HepG2 (cell line): Measurements from ENCODE around the gene SHISA5. TPM values are rescaled to one million over a fixed set of nuclear protein-coding genes. Genes with fewer than 3 reads are reported as not detected.

Source experiments
- AGO2 ChIP-seq: fragments of 200-400 bp; formaldehyde crosslinking; optimal IDR thresholded peaks from 2 replicates; pipeline ENCODE3; 2017; ENCODE audit warnings: mild to moderate bottlenecking, low read depth, low read length, moderate library complexity
- AKAP8 ChIP-seq: sonication (generic); formaldehyde crosslinking; IDR thresholded peaks from 2 replicates; pipeline ENCODE4 v1.5.1; 2020; ENCODE audit warnings: mild to moderate bottlenecking, missing genetic modification reagents
- ATRX ChIP-seq: sonication (generic); formaldehyde crosslinking; IDR thresholded peaks from 2 replicates; pipeline ENCODE4 v1.4.0; 2020; ENCODE audit warnings: missing genetic modification reagents, borderline replicate concordance
- FOXK1 ChIP-seq: sonication (generic); formaldehyde crosslinking; IDR thresholded peaks from 2 replicates; pipeline ENCODE4 v1.4.0; 2020; ENCODE audit warnings: low read depth, missing genetic modification reagents, borderline replicate concordance
- GATAD2A ChIP-seq: IDR thresholded peaks from 2 replicates; pipeline ENCODE4 v1.6.1; 2016
- HIVEP1 ChIP-seq: sonication (generic); formaldehyde crosslinking; IDR thresholded peaks from 2 replicates; pipeline ENCODE4 v1.4.0; 2020; ENCODE audit warnings: mild to moderate bottlenecking, missing genetic modification reagents
- KAT8 ChIP-seq: IDR thresholded peaks from 2 replicates; pipeline ENCODE4 v1.6.1; 2016; ENCODE audit warnings: missing genetic modification reagents, missing compliant biosample characterization
- NFYB ChIP-seq: sonication (generic); formaldehyde crosslinking; IDR thresholded peaks from 2 replicates; pipeline ENCODE4 v1.4.0; 2020; ENCODE audit warnings: missing genetic modification reagents
- POLR2AphosphoS5 ChIP-seq: IDR thresholded peaks from 2 replicates; pipeline ENCODE4 v1.6.1; 2012; ENCODE audit warnings: low read depth, low read length
- POLR2G ChIP-seq: fragments of 200-400 bp; formaldehyde crosslinking; IDR thresholded peaks from 2 replicates; pipeline ENCODE4 v1.6.1; 2018; ENCODE audit warnings: mild to moderate bottlenecking, low read depth, low read length, moderate library complexity
- YY1 ChIP-seq: IDR thresholded peaks from 2 replicates; pipeline ENCODE4 v1.6.1; 2011; ENCODE audit warnings: low read length, low read depth, moderate library complexity, mild to moderate bottlenecking; ENCODE audit not compliant: insufficient read depth, insufficient replicate concordance
- ZFY ChIP-seq: sonication (generic); formaldehyde crosslinking; IDR thresholded peaks from 2 replicates; pipeline ENCODE4 v1.4.0; 2020; ENCODE audit warnings: missing genetic modification reagents
- ZNF263 ChIP-seq: sonication (generic); formaldehyde crosslinking; IDR thresholded peaks from 2 replicates; pipeline ENCODE4 v1.4.0; 2020; ENCODE audit warnings: missing genetic modification reagents
- ZNF282 ChIP-seq: fragments of 450-650 bp; IDR thresholded peaks from 2 replicates; pipeline ENCODE4 v1.6.1; 2018; ENCODE audit not compliant: partially characterized antibody
- ZNF550 ChIP-seq: sonication (generic); formaldehyde crosslinking; IDR thresholded peaks from 2 replicates; pipeline ENCODE4 v1.4.0; 2020; ENCODE audit warnings: mild to moderate bottlenecking, missing genetic modification reagents, borderline replicate concordance
- polyA plus RNA-seq, 8 experiments: library from polyadenylated mRNA; depleted of rRNA in 3 of 8; stranded (reverse) in 7 of 8; unstranded in 1 of 8; fragments of >200 nt; fragmentation: Illumina TruSeq in 4 of 8; extraction: Trizol in 4 of 8; gene quantifications; 2 replicates each; pipeline versions ENCODE4 v1.2.1 to v1.2.3, GENCODE V29; 2011 to 2016; ENCODE audit warnings: low read depth in 4 of 8, missing spikeins in 1 of 8, mixed read lengths in 1 of 8; ENCODE audit not compliant: insufficient read depth in 1 of 8
- total RNA-seq, 5 experiments: library from RNA; depleted of rRNA; stranded (reverse); fragments of >200 nt; fragmentation: Illumina TruSeq; extraction: Trizol; gene quantifications; 2 replicates each; pipeline ENCODE4 v1.2.3, GENCODE V29; 2016; ENCODE audit warnings: low read depth in 1 of 5
- TF ChIP-seq, protein P1 (sequence below): IDR thresholded peaks from 2 replicates; pipeline ENCODE4 v1.6.1; 2016; ENCODE audit warnings: missing genetic modification reagents, missing compliant biosample characterization
- TF ChIP-seq, protein P2 (sequence below): sonication (generic); formaldehyde crosslinking; IDR thresholded peaks from 2 replicates; pipeline ENCODE4 v1.8.0; 2022; ENCODE audit warnings: low read depth, missing genetic modification reagents
- TF ChIP-seq, protein P3 (sequence below): sonication (generic); formaldehyde crosslinking; IDR thresholded peaks from 2 replicates; pipeline ENCODE4; 2020; ENCODE audit warnings: missing genetic modification reagents, mild to moderate bottlenecking, borderline replicate concordance
- TF ChIP-seq, protein P4 (sequence below): IDR thresholded peaks from 2 replicates; pipeline ENCODE4 v1.6.1; 2016; ENCODE audit warnings: missing compliant biosample characterization, missing genetic modification reagents, borderline replicate concordance
- TF ChIP-seq, protein P5 (sequence below): sonication (generic); formaldehyde crosslinking; IDR thresholded peaks from 2 replicates; pipeline ENCODE4 v1.4.0; 2020; ENCODE audit warnings: missing genetic modification reagents

SHISA5 gene
- total and polyA plus RNA-seq, 2 of the 13 experiments (the other 11 are each of a cell fraction or from before 2014, with no cell fraction given) = 75.8 to 91.4 TPM

DNA sequence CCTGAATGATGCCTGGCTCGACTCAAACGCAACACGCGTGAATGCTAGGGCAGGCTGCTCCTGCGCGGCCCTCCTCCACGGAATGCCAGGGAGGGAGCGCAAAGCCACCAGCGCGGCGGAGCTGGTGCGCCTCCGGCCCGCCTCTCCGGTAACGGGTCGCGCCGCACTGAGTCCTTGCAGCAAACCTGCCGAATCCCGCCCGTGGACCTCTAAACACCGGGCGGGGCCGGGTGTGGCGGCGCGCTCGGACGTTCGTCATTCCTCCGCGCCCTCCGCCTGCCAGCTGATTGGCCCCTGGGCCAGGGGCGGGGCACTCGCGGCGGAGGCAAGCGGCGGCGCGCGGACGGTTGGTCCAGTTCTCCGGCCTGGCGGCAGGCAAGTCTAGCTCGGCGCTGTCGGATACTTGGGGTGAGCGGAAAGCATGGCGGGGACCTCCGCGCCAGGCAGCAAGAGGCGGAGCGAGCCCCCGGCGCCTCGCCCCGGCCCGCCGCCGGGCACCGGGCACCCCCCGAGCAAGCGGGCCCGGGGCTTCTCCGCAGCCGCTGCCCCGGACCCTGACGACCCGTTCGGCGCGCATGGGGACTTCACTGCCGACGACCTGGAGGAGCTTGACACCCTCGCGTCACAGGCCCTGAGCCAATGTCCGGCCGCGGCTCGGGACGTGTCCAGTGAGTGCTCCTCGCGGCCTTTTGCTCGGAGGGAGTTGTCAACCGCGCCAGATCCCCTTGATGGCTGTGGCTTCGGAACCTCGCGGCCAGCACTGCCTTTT, 57.4 kb downstream of the SHISA5 start, which contains the start of gene ATRIP (continued):
- peak; percentile 77 for TF ChIP-seq YY1
- TF ChIP-seq ZFY (CRISPR knock-in tag) = peak; percentile 97
- TF ChIP-seq ZNF263 (CRISPR knock-in tag) = peak; percentile 98
- TF ChIP-seq ATRX = no peak
- TF ChIP-seq AGO2 = peak; percentile 77
- TF ChIP-seq POLR2G = peak; percentile 96
- 0 out of 2 replicates have a peak, but pooled peaks have one; percentile 75 for TF ChIP-seq ZNF550
- TF ChIP-seq FOXK1 = peak; percentile 75; the same call in 1 of the 2 replicates
- peak; percentile 95 for TF ChIP-seq POLR2AphosphoS5
- TF ChIP-seq KAT8 (CRISPR knock-in tag) = peak; percentile 98
- no peak for TF ChIP-seq ZNF282
- TF ChIP-seq, protein P1, sequence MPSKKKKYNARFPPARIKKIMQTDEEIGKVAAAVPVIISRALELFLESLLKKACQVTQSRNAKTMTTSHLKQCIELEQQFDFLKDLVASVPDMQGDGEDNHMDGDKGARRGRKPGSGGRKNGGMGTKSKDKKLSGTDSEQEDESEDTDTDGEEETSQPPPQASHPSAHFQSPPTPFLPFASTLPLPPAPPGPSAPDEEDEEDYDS (CRISPR knock-in tag) = peak; percentile 82
- TF ChIP-seq, protein P2, sequence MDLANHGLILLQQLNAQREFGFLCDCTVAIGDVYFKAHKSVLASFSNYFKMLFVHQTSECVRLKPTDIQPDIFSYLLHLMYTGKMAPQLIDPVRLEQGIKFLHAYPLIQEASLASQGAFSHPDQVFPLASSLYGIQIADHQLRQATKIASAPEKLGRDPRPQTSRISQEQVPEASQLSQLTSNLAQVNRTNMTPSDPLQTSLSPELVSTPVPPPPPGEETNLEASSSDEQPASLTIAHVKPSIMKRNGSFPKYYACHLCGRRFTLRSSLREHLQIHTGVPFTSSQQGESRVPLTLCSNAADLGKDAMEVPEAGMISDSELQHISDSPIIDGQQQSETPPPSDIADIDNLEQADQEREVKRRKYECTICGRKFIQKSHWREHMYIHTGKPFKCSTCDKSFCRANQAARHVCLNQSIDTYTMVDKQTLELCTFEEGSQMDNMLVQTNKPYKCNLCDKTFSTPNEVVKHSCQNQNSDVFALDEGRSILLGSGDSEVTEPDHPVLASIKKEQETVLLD (CRISPR knock-in tag) = peak; percentile 90
- TF ChIP-seq GATAD2A = no peak
- TF ChIP-seq AKAP8 (CRISPR knock-in tag) = peak; percentile 72; the same call in 1 of the 2 replicates
- TF ChIP-seq, protein P3, sequence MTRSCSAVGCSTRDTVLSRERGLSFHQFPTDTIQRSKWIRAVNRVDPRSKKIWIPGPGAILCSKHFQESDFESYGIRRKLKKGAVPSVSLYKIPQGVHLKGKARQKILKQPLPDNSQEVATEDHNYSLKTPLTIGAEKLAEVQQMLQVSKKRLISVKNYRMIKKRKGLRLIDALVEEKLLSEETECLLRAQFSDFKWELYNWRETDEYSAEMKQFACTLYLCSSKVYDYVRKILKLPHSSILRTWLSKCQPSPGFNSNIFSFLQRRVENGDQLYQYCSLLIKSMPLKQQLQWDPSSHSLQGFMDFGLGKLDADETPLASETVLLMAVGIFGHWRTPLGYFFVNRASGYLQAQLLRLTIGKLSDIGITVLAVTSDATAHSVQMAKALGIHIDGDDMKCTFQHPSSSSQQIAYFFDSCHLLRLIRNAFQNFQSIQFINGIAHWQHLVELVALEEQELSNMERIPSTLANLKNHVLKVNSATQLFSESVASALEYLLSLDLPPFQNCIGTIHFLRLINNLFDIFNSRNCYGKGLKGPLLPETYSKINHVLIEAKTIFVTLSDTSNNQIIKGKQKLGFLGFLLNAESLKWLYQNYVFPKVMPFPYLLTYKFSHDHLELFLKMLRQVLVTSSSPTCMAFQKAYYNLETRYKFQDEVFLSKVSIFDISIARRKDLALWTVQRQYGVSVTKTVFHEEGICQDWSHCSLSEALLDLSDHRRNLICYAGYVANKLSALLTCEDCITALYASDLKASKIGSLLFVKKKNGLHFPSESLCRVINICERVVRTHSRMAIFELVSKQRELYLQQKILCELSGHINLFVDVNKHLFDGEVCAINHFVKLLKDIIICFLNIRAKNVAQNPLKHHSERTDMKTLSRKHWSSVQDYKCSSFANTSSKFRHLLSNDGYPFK (CRISPR knock-in tag) = peak; percentile 74; the same call in 1 of the 2 replicates
- TF ChIP-seq, protein P4, sequence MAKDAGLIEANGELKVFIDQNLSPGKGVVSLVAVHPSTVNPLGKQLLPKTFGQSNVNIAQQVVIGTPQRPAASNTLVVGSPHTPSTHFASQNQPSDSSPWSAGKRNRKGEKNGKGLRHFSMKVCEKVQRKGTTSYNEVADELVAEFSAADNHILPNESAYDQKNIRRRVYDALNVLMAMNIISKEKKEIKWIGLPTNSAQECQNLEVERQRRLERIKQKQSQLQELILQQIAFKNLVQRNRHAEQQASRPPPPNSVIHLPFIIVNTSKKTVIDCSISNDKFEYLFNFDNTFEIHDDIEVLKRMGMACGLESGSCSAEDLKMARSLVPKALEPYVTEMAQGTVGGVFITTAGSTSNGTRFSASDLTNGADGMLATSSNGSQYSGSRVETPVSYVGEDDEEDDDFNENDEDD (CRISPR knock-in tag) = peak; percentile 89; the same call in 1 of the 2 replicates
- peak; percentile 67 for TF ChIP-seq HIVEP1 (CRISPR knock-in tag)
- peak; percentile 91 for TF ChIP-seq NFYB
- TF ChIP-seq, protein P5, sequence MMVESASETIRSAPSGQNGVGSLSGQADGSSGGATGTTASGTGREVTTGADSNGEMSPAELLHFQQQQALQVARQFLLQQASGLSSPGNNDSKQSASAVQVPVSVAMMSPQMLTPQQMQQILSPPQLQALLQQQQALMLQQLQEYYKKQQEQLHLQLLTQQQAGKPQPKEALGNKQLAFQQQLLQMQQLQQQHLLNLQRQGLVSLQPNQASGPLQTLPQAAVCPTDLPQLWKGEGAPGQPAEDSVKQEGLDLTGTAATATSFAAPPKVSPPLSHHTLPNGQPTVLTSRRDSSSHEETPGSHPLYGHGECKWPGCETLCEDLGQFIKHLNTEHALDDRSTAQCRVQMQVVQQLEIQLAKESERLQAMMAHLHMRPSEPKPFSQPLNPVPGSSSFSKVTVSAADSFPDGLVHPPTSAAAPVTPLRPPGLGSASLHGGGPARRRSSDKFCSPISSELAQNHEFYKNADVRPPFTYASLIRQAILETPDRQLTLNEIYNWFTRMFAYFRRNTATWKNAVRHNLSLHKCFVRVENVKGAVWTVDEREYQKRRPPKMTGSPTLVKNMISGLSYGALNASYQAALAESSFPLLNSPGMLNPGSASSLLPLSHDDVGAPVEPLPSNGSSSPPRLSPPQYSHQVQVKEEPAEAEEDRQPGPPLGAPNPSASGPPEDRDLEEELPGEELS (CRISPR knock-in tag) = 0 out of 2 replicates have a peak, but pooled peaks have one; percentile 31
